H1 (cell line): ENCODE measurements around the gene PGF.

Experiments
- ATF3 ChIP-seq: IDR thresholded peaks from 2 replicates; pipeline ENCODE4 v1.6.1; 2011; ENCODE audit warnings: low read depth, mild to moderate bottlenecking, low read length; ENCODE audit not compliant: insufficient read depth
- CTCF ChIP-seq, 3 experiments: IDR thresholded peaks; 1 replicate in 2 of 3; 2 replicates in 1 of 3; pipeline versions ENCODE4 v1.5.1 to v1.6.1; 2011; ENCODE audit warnings: low read length in 3 of 3, mild to moderate bottlenecking in 3 of 3, inconsistent platforms in 2 of 3, low read depth in 1 of 3, moderate library complexity in 1 of 3; ENCODE audit not compliant: insufficient read depth in 1 of 3; ENCODE audit errors: control extremely low read depth in 1 of 3
- HDAC6 ChIP-seq: IDR thresholded peaks from one replicate; pipeline ENCODE4 v1.7.1; 2012; ENCODE audit warnings: low read depth, mild to moderate bottlenecking, inconsistent platforms, low read length, moderate library complexity
- JUN ChIP-seq: IDR thresholded peaks from 2 replicates; pipeline ENCODE4 v1.6.1; 2011; ENCODE audit warnings: low read depth, mild to moderate bottlenecking, improper control_type of control experiment, low read length
- NANOG ChIP-seq: IDR thresholded peaks from 2 replicates; pipeline ENCODE4 v1.6.1; 2011; ENCODE audit warnings: low read length, low read depth, mild to moderate bottlenecking, inconsistent platforms; ENCODE audit not compliant: insufficient read depth, poor library complexity, severe bottlenecking
- POLR2A ChIP-seq, 2 experiments: IDR thresholded peaks; 1 replicate in 1 of 2; 2 replicates in 1 of 2; pipeline ENCODE4 v1.6.1; 2011; ENCODE audit warnings: low read depth in 2 of 2, low read length in 2 of 2, mild to moderate bottlenecking in 2 of 2; ENCODE audit errors: control extremely low read depth in 1 of 2
- RAD21 ChIP-seq, 2 experiments: IDR thresholded peaks in 1 of 2; conservative IDR thresholded peaks in 1 of 2; 2 replicates each; pipeline ENCODE4 v1.6.1; 2011; ENCODE audit warnings: low read depth in 2 of 2, low read length in 2 of 2, improper control_type of control experiment in 1 of 2, inconsistent platforms in 1 of 2, mild to moderate bottlenecking in 1 of 2, moderate library complexity in 1 of 2

GRCh38 chr14:74922752-74923401, 32.5 kb downstream of the PGF start, which contains the start of gene RPS6KL1:
- TF ChIP-seq ATF3 (no peak), POLR2A (IDR thresholded peaks at IDR 0.05; ENCODE audit: control extremely low read depth in 1 of 2, low read depth in 2 of 2, low read length in 2 of 2) (peak in 1 of 2 experiments; percentile 80; a peak in 2 of 3 replicates), NANOG (no peak), CTCF (IDR thresholded peaks at IDR 0.05; ENCODE audit: control extremely low read depth in 1 of 3, insufficient read depth in 1 of 3, low read depth in 1 of 3, low read length in 3 of 3) (no peak), RAD21 (IDR thresholded peaks at IDR 0.05 in 1 of 2, conservative IDR thresholded peaks at IDR 0.05 in 1 of 2; ENCODE audit: low read depth in 2 of 2, low read length in 2 of 2) (no peak), JUN (no peak), HDAC6 (no peak)
